Measurements from ENCODE around the gene MTFR2. TPM values are rescaled to one million over a fixed set of nuclear protein-coding genes. Genes with fewer than 3 reads are reported as not detected.

MTFR2 gene
- total RNA-seq, 1 donor from 2014 or later, result 0.21 TPM

- no peak for DNase-seq (ENCODE audit: low read depth)
Observed at GRCh38 chr6:136189104-136189503, 61.0 kb downstream of the MTFR2 start.

DNA sequence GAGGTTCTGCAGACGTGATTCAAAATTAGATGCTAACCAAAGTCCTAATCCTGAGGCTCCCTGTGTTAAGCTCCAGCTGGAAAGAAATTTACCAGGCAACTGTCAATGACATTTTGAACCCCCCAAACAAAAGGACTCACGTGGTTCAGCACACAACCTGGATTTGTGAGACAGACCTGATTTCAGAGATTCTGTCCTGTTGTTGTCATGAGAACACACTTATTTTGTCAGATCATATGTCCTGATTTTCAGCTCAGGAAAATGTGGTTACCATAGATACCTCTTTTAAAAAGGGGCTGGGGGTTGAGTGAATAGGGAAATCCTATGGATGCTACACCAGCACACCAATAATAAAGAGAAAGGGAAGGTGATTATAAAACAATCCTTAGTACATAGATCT is 61.6 kb downstream of the MTFR2 start:
- no peak for DNase-seq (ENCODE audit: low read depth)

GRCh38 chr6:136186363-136186762 is 63.7 kb downstream of the MTFR2 start:
- DNase-seq (ENCODE audit: low read depth), result no peak

DNA sequence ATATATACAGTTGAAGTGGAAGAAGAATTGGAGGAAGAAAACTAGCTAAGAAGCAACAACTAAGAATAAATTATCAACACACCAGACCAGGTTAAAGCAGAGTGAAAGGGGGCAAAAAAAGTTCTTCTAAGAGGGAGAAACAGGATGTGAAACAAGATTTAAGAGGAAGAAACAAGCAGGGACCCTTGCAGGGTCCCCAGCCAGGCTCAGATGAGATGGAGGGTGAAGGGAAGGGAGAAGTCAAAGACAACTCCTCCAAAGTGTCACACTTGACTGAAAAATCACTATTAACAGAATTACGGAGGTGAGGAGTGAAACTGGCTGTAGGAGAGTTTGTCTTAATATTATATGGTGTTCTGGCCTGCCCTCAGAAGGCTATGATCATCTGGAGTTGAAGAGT is 65.4 kb downstream of the MTFR2 start:
- DNase-seq (ENCODE audit: low read depth), result no peak

- DNase-seq (ENCODE audit: low read depth), result no peak
Observed at GRCh38 chr6:136181861-136182260, 68.2 kb downstream of the MTFR2 start.

DNA sequence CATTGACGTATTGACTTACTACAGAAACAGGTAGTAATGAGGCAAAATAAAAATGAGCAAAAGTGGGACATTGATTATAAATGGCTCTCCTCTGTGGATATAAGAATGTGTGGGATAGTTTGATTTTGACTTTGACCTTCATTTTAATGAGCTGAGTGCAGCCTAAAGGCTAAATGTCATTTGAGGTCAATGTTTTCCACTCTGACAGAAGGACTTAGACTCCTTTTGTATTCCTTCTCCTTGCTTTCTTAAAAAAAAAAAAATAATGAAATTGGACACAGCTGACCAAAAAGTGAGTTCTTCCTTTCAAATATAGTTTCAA is 68.6 kb downstream of the MTFR2 start:
- no peak for DNase-seq (ENCODE audit: low read depth)

Other genes with a start within 250 kb of the MTFR2 start
- gene BCLAF1, start 39.5 kb upstream of the MTFR2 start, total RNA-seq, result 95.0 and 135 TPM in 2 replicates

Measured in myocyte (in vitro differentiated cells).